AG04449 (cell line): ENCODE results near the gene AKIP1.
"Not testable (repeated sequence)": the region's sequence is repeated elsewhere in the genome, so short reads cannot be mapped to it uniquely, and the experiment has no call there.

Source experiments
- CTCF ChIA-PET: fragments of 350-600 bp; formaldehyde crosslinking; extraction: SDS; loops from one replicate; lab custom pipeline; 2021; ENCODE audit warnings: antibody characterized with exemption; lab: Yijun Ruan, JAX
- POLR2A ChIA-PET: fragments of 400-600, 350-600 bp; formaldehyde crosslinking; extraction: SDS; loops from one replicate; lab custom pipeline; 2020; ENCODE audit warnings: antibody characterized with exemption, inconsistent platforms; lab: Yijun Ruan, JAX
- DNase-seq: peaks from one replicate; pipeline ENCODE4 v3.0.0-alpha.2; 2010; ENCODE audit warnings: low read depth, low spot score
- H3K4me3 ChIP-seq: 2 replicates; pipeline ENCODE4 v1.5.1; 2011; ENCODE audit warnings: low read depth, mild to moderate bottlenecking, control low read depth, low read length
- CTCF ChIP-seq: IDR thresholded peaks from one replicate; pipeline ENCODE4 v1.5.1; 2011; ENCODE audit warnings: mild to moderate bottlenecking, moderate library complexity, low read length, control low read depth, inconsistent platforms; ENCODE audit not compliant: insufficient read depth; ENCODE audit errors: missing control alignments

Gene AKIP1

GRCh38 chr11:8870411-8871170, 40.4 kb upstream of the AKIP1 start:
- no peak for DNase-seq
- peak overlapping the region; percentile 77 for H3K4me3 ChIP-seq
- CTCF ChIA-PET: interaction anchor here (1.5 to 4.5 kb wide), 3 partner anchors 35 to 89 kb away, joined by 4 to 25 read pairs (median 10); no protein-coding TSS in a partner anchor
- POLR2A ChIA-PET: interaction anchor here (0.7 to 2.2 kb wide), 18 partner anchors 23 to 199 kb away, joined by 3 to 10 read pairs (median 4); a partner anchor contains a TSS
- no peak for TF ChIP-seq CTCF

- no peak for DNase-seq
- TF ChIP-seq CTCF: no peak
- peak overlapping the region; percentile 77 for H3K4me3 ChIP-seq
- POLR2A ChIA-PET: interaction anchor here (0.7 to 2.2 kb wide), 19 partner anchors 36 to 300 kb away, joined by 3 to 10 read pairs (median 4); partner anchors contain the start of gene AKIP1
- CTCF ChIA-PET: interaction anchor here (1.1 to 1.7 kb wide), 4 partner anchors 10 to 88 kb away, joined by 3 to 10 read pairs (median 5); no protein-coding TSS in a partner anchor
Measured at GRCh38 chr11:8871171-8871775, 39.7 kb upstream of the AKIP1 start.

- no peak for DNase-seq
- no peak overlapping the region for H3K4me3 ChIP-seq
- TF ChIP-seq CTCF: no peak
- POLR2A ChIA-PET: interaction anchor here (0.7 to 2.2 kb wide), 18 partner anchors 35 to 300 kb away, joined by 3 to 10 read pairs (median 4); partner anchors contain the start of gene AKIP1
- CTCF ChIA-PET: interaction anchor here (1.1 to 1.9 kb wide), 3 partner anchors 10 to 59 kb away, joined by 3 to 6 read pairs (median 5); no protein-coding TSS in a partner anchor
Measured at GRCh38 chr11:8871962-8872361, 39.0 kb upstream of the AKIP1 start.

GRCh38 chr11:8873741-8874405, 37.1 kb upstream of the AKIP1 start:
- TF ChIP-seq CTCF: no peak
- ChIA-PET POLR2A (no interaction called here), CTCF (interaction anchor here (1.0 to 1.4 kb wide), 3 partner anchors 9 to 86 kb away, joined by 3 to 4 read pairs (median 3); no protein-coding TSS in a partner anchor)
- no peak for DNase-seq
- no peak overlapping the region for H3K4me3 ChIP-seq

GRCh38 chr11:8878771-8879170, 32.2 kb upstream of the AKIP1 start:
- ChIA-PET POLR2A (no interaction called here), CTCF (no interaction called here)
- no peak overlapping the region for H3K4me3 ChIP-seq
- TF ChIP-seq CTCF: no peak
- no peak for DNase-seq

GRCh38 chr11:8881585-8881984, 29.4 kb upstream of the AKIP1 start:
- H3K4me3 ChIP-seq, POLR2A ChIA-PET, DNase-seq: not testable (repeated sequence)
- CTCF ChIA-PET: interaction anchor here (2.1 kb wide), 1 partner anchor 10 kb away, joined by 6 read pairs; no protein-coding TSS in a partner anchor
